ENCODE data around the gene PDIA6. TPM values are rescaled to one million over a fixed set of nuclear protein-coding genes. Genes with fewer than 3 reads are reported as not detected.

The PDIA6 gene
- total RNA-seq, 1 experiment from 2014 or later: 254 TPM

DNA sequence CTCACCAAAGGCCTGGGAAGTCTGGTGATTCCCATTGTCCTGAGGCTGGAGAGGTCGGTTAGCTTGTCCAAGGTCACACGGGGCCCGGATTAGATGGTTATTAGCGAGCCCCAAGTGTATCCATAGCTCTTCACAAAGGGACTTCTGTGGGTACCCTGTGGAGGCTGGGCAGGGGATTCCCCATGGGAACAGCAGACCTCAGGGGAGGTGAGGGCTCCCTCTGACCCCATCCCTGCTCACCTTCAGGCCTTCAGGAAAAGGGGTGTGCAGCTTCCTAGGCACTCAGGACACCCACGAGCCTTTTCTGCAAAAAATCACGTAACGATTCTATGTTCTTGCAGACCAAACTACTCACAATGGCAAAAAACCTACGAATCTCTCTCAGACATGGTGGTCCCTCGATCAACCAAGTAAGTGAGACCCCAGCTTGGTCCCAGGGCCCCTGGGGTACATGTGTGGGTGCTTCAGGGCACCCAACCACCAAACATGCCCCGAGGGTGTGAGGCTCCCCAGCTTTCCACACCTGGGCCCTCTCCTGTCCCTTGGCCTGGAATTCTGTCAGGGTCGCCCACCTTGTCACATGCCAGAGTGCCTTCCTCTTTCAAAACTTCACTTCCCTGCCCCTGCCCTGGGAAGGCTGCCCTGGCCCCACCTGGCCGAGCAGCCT, 40.3 kb downstream of the PDIA6 start:
- POLR2A ChIA-PET: interaction anchor here (0.9 kb wide), 1 partner anchor 46 kb away, joined by 3 read pairs; no protein-coding TSS in a partner anchor
- no peak overlapping the region for H3K27ac Mint-ChIP-seq (ENCODE audit: low read depth, unreplicated experiment)
- intact Hi-C loops (cut with micrococcal nuclease): no loop called here
- no peaks in the 10 kb centered on the region for H3K27me3 Mint-ChIP-seq (ENCODE audit: insufficient read depth, unreplicated experiment)
- TF ChIP-seq, protein P1, sequence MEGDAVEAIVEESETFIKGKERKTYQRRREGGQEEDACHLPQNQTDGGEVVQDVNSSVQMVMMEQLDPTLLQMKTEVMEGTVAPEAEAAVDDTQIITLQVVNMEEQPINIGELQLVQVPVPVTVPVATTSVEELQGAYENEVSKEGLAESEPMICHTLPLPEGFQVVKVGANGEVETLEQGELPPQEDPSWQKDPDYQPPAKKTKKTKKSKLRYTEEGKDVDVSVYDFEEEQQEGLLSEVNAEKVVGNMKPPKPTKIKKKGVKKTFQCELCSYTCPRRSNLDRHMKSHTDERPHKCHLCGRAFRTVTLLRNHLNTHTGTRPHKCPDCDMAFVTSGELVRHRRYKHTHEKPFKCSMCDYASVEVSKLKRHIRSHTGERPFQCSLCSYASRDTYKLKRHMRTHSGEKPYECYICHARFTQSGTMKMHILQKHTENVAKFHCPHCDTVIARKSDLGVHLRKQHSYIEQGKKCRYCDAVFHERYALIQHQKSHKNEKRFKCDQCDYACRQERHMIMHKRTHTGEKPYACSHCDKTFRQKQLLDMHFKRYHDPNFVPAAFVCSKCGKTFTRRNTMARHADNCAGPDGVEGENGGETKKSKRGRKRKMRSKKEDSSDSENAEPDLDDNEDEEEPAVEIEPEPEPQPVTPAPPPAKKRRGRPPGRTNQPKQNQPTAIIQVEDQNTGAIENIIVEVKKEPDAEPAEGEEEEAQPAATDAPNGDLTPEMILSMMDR (IDR thresholded peaks at IDR 0.05; ENCODE audit: unreplicated experiment): no peak
- no peak overlapping the region for H3K4me3 Mint-ChIP-seq (ENCODE audit: unreplicated experiment)
- no peak for DNase-seq (ENCODE audit: unreplicated experiment)
- no peaks in the 10 kb centered on the region for H3K9me3 Mint-ChIP-seq (ENCODE audit: unreplicated experiment)
- CTCF ChIA-PET: interaction anchor here (0.9 kb wide), 1 partner anchor 13 kb away, joined by 3 read pairs; no protein-coding TSS in a partner anchor
- peaks cover 6% of the 10 kb centered on the region for H3K4me1 Mint-ChIP-seq (ENCODE audit: insufficient read depth, unreplicated experiment)
- H3K36me3 Mint-ChIP-seq (ENCODE audit: insufficient read depth, unreplicated experiment): no peaks in the 10 kb centered on the region
- BruUV-seq (replicated peaks): no TSS peak

DNA sequence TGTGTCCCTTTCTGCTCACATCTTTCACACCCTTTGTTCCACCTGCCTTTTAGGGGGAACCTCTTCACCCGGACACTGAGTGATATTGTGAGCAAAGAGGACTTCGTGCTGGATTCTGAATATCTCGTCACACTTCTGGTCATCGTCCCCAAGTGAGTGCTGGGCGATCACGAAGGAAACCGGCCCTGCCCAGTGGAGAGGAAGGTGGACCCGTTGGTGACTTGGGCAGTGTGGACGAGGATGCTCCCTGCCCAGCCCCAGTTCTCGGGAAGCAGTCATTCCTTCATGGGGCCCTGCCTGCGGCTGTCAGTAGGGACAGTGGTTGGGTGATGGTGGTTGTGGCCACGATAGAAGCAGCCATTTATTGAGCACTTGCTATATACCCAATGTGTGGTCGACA, 40.8 kb downstream of the PDIA6 start:
- no TSS peak for BruUV-seq (replicated peaks)
- Mint-ChIP-seq H3K27me3 (ENCODE audit: insufficient read depth, unreplicated experiment) (no peaks in the 10 kb centered on the region), H3K4me1 (ENCODE audit: insufficient read depth, unreplicated experiment) (peaks cover 6% of the 10 kb centered on the region), H3K9me3 (ENCODE audit: unreplicated experiment) (no peaks in the 10 kb centered on the region), H3K36me3 (ENCODE audit: insufficient read depth, unreplicated experiment) (no peaks in the 10 kb centered on the region), H3K27ac (ENCODE audit: low read depth, unreplicated experiment) (no peak overlapping the region), H3K4me3 (ENCODE audit: unreplicated experiment) (no peak overlapping the region)
- POLR2A ChIA-PET: interaction anchor here (0.9 kb wide), 1 partner anchor 46 kb away, joined by 3 read pairs; no protein-coding TSS in a partner anchor
- intact Hi-C loops (cut with micrococcal nuclease): no loop called here
- CTCF ChIA-PET: interaction anchor here (0.9 kb wide), 1 partner anchor 13 kb away, joined by 3 read pairs; no protein-coding TSS in a partner anchor
- TF ChIP-seq, protein P1 (IDR thresholded peaks at IDR 0.05; ENCODE audit: unreplicated experiment): no peak
- DNase-seq (ENCODE audit: unreplicated experiment): no peak

DNA sequence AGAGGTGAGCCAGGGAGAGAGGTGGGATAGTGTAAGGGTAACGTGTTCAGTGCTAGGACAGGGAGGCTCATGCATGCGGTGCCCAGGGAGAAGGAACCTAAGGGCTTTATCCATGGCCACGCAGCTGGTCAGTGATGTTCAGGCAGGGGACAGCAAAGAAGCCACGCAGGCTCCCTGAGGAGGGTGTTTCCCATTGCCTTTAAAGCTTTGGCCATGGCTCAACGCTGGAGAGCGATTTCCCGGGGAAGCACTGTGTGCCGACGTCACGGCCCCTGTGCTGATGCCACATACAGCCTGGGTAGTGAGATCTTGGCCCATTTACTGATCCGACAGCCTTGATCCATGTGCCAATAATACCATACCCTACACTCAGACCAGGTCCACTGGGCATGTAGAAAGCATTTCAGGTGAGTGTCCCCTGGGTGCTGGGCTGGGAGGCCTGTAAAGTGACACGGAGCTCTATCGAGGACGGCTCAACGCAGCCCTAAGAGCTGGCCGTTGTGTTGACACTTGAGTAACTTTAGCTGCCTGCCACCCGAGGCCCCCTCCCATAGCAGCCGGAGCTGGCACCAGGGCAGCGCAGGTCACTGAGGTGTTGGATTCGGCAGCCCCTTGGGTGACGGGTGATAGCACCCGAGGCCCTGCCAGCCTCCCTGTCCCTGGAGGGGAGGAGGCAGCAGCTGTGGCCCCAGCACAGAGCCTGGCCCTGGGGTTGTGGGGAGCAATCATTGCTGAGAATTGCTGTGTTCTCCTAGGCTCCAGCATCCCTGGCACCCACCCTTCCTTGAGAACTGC, 41.4 kb downstream of the PDIA6 start:
- DNase-seq (ENCODE audit: unreplicated experiment): no peak
- Mint-ChIP-seq H3K4me1 (ENCODE audit: insufficient read depth, unreplicated experiment) (peaks cover 6% of the 10 kb centered on the region), H3K27ac (ENCODE audit: low read depth, unreplicated experiment) (no peak overlapping the region), H3K27me3 (ENCODE audit: insufficient read depth, unreplicated experiment) (no peaks in the 10 kb centered on the region), H3K4me3 (ENCODE audit: unreplicated experiment) (no peak overlapping the region), H3K9me3 (ENCODE audit: unreplicated experiment) (no peaks in the 10 kb centered on the region), H3K36me3 (ENCODE audit: insufficient read depth, unreplicated experiment) (no peaks in the 10 kb centered on the region)
- ChIA-PET CTCF (no interaction called here), POLR2A (no interaction called here)
- BruUV-seq (replicated peaks): no TSS peak
- TF ChIP-seq, protein P1 (IDR thresholded peaks at IDR 0.05; ENCODE audit: unreplicated experiment): no peak
- intact Hi-C loops (cut with micrococcal nuclease): no loop called here

DNA sequence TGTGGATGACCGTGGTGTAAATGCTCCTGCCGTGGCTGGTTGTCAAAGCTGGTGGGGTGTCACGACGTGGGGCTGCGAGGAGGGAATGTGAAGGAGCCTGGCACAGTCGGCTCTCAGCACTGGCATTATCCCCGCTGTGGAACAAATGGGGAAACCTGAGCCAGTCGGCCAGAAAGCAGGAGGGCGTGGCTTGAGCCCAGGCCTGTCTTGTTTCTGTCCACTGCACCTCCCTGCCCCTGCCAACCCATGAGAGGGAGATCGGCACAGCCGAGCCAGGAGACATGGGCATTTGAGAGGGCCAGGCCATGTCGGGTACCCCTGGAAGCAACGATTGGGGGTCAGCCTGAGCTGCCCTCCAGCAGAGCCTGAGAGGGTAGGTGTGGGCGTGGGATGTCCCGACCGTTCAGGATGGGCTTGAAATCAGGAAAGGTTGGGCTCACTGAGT, 44.5 kb downstream of the PDIA6 start:
- BruUV-seq (replicated peaks): no TSS peak
- H3K36me3 Mint-ChIP-seq (ENCODE audit: insufficient read depth, unreplicated experiment): no peaks in the 10 kb centered on the region
- no peak for DNase-seq (ENCODE audit: unreplicated experiment)
- H3K27ac Mint-ChIP-seq (ENCODE audit: low read depth, unreplicated experiment): no peak overlapping the region
- no peaks in the 10 kb centered on the region for H3K9me3 Mint-ChIP-seq (ENCODE audit: unreplicated experiment)
- H3K4me1 Mint-ChIP-seq (ENCODE audit: insufficient read depth, unreplicated experiment): no peaks in the 10 kb centered on the region
- ChIA-PET CTCF (interaction anchor here (0.7 kb wide), 1 partner anchor 972 kb away, joined by 3 read pairs; no protein-coding TSS in a partner anchor), POLR2A (no interaction called here)
- no peak overlapping the region for H3K4me3 Mint-ChIP-seq (ENCODE audit: unreplicated experiment)
- intact Hi-C loops (cut with micrococcal nuclease): no loop called here
- H3K27me3 Mint-ChIP-seq (ENCODE audit: insufficient read depth, unreplicated experiment): no peaks in the 10 kb centered on the region
- TF ChIP-seq, protein P1 (IDR thresholded peaks at IDR 0.05; ENCODE audit: unreplicated experiment): no peak

Measured in MCF 10A (cell line).